Measurements from ENCODE around the gene KIF13A. TPM values are rescaled to one million over a fixed set of nuclear protein-coding genes. Genes with fewer than 3 reads are reported as not detected.

KIF13A gene
- total and polyA plus RNA-seq, 3 donors from 2014 or later = 20.8 to 28.7 (median 27.7) TPM

- no peak for DNase-seq
- Histone ChIP-seq H3K27me3 (no peaks in the 10 kb centered on the region), H3K36me3 (ENCODE audit: low read depth, missing control alignments) (no peaks in the 10 kb centered on the region), H3K4me1 (no peaks in the 10 kb centered on the region), H3K9me3 (no peaks in the 10 kb centered on the region), H3K4me3 (no peak overlapping the region), H3K27ac (no peak overlapping the region)
- WGBS, 2 donors = 88 to 96% methylated on average over 3 of the region's 3 CpGs
- intact Hi-C loops (cut with DNase I; ENCODE audit: low total_unique reads) = no loop called here
- TF ChIP-seq POLR2A (IDR thresholded peaks at IDR 0.05) = no peak
- no peak for TF ChIP-seq CTCF (IDR thresholded peaks at IDR 0.05)
Measured at GRCh38 chr6:17842014-17842776, 145.2 kb downstream of the KIF13A start.

GRCh38 chr6:17839513-17840223 lies 147.8 kb downstream of the KIF13A start:
- H3K9me3 ChIP-seq = no peaks in the 10 kb centered on the region
- H3K4me1 ChIP-seq = no peaks in the 10 kb centered on the region
- no peaks in the 10 kb centered on the region for H3K36me3 ChIP-seq (ENCODE audit: low read depth, missing control alignments)
- intact Hi-C loops (cut with DNase I; ENCODE audit: low total_unique reads) = no loop called here
- TF ChIP-seq POLR2A (IDR thresholded peaks at IDR 0.05) (no peak), CTCF (IDR thresholded peaks at IDR 0.05) (no peak)
- WGBS, 2 donors = 85 to 91% methylated on average over 9 of the region's 9 CpGs
- no peak overlapping the region for H3K27ac ChIP-seq
- H3K27me3 ChIP-seq = no peaks in the 10 kb centered on the region
- H3K4me3 ChIP-seq = no peak overlapping the region
- DNase-seq = no peak

GRCh38 chr6:17836293-17836692 lies 151.1 kb downstream of the KIF13A start:
- Histone ChIP-seq H3K9me3 (no peaks in the 10 kb centered on the region), H3K27me3 (no peaks in the 10 kb centered on the region), H3K4me1 (no peaks in the 10 kb centered on the region), H3K36me3 (ENCODE audit: low read depth, missing control alignments) (no peaks in the 10 kb centered on the region), H3K4me3 (no peak overlapping the region), H3K27ac (no peak overlapping the region)
- 94% methylated on average over 2 of the region's 2 CpGs for WGBS, 2 donors
- TF ChIP-seq POLR2A (IDR thresholded peaks at IDR 0.05) = no peak
- TF ChIP-seq CTCF (IDR thresholded peaks at IDR 0.05) = no peak
- intact Hi-C loops (cut with DNase I; ENCODE audit: low total_unique reads) = no loop called here
- no peak for DNase-seq

GRCh38 chr6:17835784-17836183 lies 151.7 kb downstream of the KIF13A start:
- no peak for TF ChIP-seq CTCF (IDR thresholded peaks at IDR 0.05)
- no peak for TF ChIP-seq POLR2A (IDR thresholded peaks at IDR 0.05)
- Histone ChIP-seq H3K9me3 (no peaks in the 10 kb centered on the region), H3K4me1 (no peaks in the 10 kb centered on the region), H3K27ac (no peak overlapping the region), H3K27me3 (no peaks in the 10 kb centered on the region), H3K4me3 (no peak overlapping the region), H3K36me3 (ENCODE audit: low read depth, missing control alignments) (no peaks in the 10 kb centered on the region)
- intact Hi-C loops (cut with DNase I; ENCODE audit: low total_unique reads) = no loop called here
- no peak for DNase-seq
